GM23248 (cell line): ENCODE data around the gene TYW1. TPM values are rescaled to one million over a fixed set of nuclear protein-coding genes. Genes with fewer than 3 reads are reported as not detected.
"Not testable (repeated sequence)": the region's sequence is repeated elsewhere in the genome, so short reads cannot be mapped to it uniquely, and the experiment has no call there.

Source experiments
- DNase-seq: peaks from one replicate; pipeline ENCODE4 v3.0.0-alpha.2; 2015
- H2AFZ ChIP-seq: fragments of 200-600 bp; sonication (generic); 2 replicates; pipeline ENCODE4 v1.6.1; 2016; ENCODE audit warnings: antibody characterized with exemption
- H3F3A ChIP-seq: fragments of 200-600 bp; sonication (generic); 2 replicates; pipeline ENCODE4 v1.6.1; 2016; ENCODE audit warnings: mild to moderate bottlenecking, antibody characterized with exemption, mixed run types; ENCODE audit not compliant: insufficient read depth
- H3K27ac ChIP-seq: fragments of 200-600 bp; sonication (generic); 2 replicates; pipeline ENCODE4 v1.5.1; 2016; ENCODE audit warnings: mild to moderate bottlenecking
- H3K27me3 ChIP-seq: fragments of 200-600 bp; sonication (generic); replicated peaks from 2 replicates; pipeline ENCODE4 v1.6.1; 2016; ENCODE audit warnings: mild to moderate bottlenecking; ENCODE audit not compliant: insufficient read depth
- H3K36me3 ChIP-seq: fragments of 200-600 bp; sonication (generic); 2 replicates; pipeline ENCODE4 v1.6.1; 2016; ENCODE audit warnings: low read depth, mild to moderate bottlenecking
- H3K4me1 ChIP-seq: fragments of 200-600 bp; sonication (generic); 2 replicates; pipeline ENCODE4 v1.6.1; 2016; ENCODE audit warnings: mild to moderate bottlenecking; ENCODE audit not compliant: insufficient read depth
- H3K4me2 ChIP-seq: fragments of 200-600 bp; sonication (generic); one replicate; pipeline ENCODE4 v1.6.1; 2016; ENCODE audit warnings: mild to moderate bottlenecking; ENCODE audit not compliant: unreplicated experiment
- H3K4me3 ChIP-seq: fragments of 200-600 bp; sonication (generic); 2 replicates; pipeline ENCODE4 v1.5.1; 2016; ENCODE audit warnings: mild to moderate bottlenecking
- H3K79me2 ChIP-seq: fragments of 200-600 bp; sonication (generic); 2 replicates; pipeline ENCODE4 v1.6.1; 2016; ENCODE audit warnings: mild to moderate bottlenecking; ENCODE audit not compliant: insufficient read depth
- H3K9ac ChIP-seq: fragments of 200-600 bp; sonication (generic); 2 replicates; pipeline ENCODE4 v1.6.1; 2016; ENCODE audit warnings: mild to moderate bottlenecking
- H3K9me2 ChIP-seq: fragments of 200-600 bp; sonication (generic); 2 replicates; pipeline ENCODE4 v1.6.1; 2016; ENCODE audit warnings: mixed run types, mild to moderate bottlenecking, moderate library complexity; ENCODE audit not compliant: insufficient read depth
- H3K9me3 ChIP-seq: fragments of 200-600 bp; sonication (generic); one replicate; pipeline ENCODE4 v1.6.1; 2017; ENCODE audit warnings: low read depth
- H4K20me1 ChIP-seq: fragments of 200-600 bp; sonication (generic); 2 replicates; pipeline ENCODE4 v1.6.0; 2016; ENCODE audit not compliant: insufficient read depth
- EZH2 ChIP-seq: fragments of 200-600 bp; sonication (generic); IDR thresholded peaks from 2 replicates; pipeline ENCODE4 v1.6.1; 2018; ENCODE audit warnings: antibody characterized with exemption, mild to moderate bottlenecking; ENCODE audit not compliant: insufficient read depth, poor library complexity, severe bottlenecking
- EZH2phosphoT487 ChIP-seq: fragments of 200-600 bp; sonication (generic); IDR thresholded peaks from 2 replicates; pipeline ENCODE4 v1.6.1; 2018; ENCODE audit warnings: antibody characterized with exemption, moderate library complexity, mild to moderate bottlenecking, low read depth; ENCODE audit not compliant: insufficient read depth
- WGBS, 2 experiments: methylation state at CpG; one replicate each; pipeline ENCODE4 v1.1.6; 2015 to 2017; ENCODE audit warnings: low lambda C conversion rate in 2 of 2, low coverage in 1 of 2; ENCODE audit errors: missing lambda C conversion rate in 2 of 2; 5-methylcytosine and 5-hydroxymethylcytosine counted together
- in situ Hi-C: fragments of 300-500 bp; cut with MboI; formaldehyde crosslinking; loops from 2 replicates; pipeline ENCODE4 v1.15.0; 2020
- polyA plus RNA-seq: library from polyadenylated mRNA; unstranded; fragments of >200 nt; fragmentation: Nextera tagmentation; extraction: Ambion mirVana; gene quantifications from 2 replicates; pipeline ENCODE4 v1.2.1, GENCODE V29; 2016
- total RNA-seq: library from RNA; depleted of rRNA; stranded (reverse); fragments of >200 nt; shearing (Covaris generic); gene quantifications from 2 replicates; pipeline ENCODE4 v1.2.3, GENCODE V29; 2014

TYW1 gene
- total and polyA plus RNA-seq, 2 experiments from 2014 or later: 11.1 to 14.7 TPM

DNA sequence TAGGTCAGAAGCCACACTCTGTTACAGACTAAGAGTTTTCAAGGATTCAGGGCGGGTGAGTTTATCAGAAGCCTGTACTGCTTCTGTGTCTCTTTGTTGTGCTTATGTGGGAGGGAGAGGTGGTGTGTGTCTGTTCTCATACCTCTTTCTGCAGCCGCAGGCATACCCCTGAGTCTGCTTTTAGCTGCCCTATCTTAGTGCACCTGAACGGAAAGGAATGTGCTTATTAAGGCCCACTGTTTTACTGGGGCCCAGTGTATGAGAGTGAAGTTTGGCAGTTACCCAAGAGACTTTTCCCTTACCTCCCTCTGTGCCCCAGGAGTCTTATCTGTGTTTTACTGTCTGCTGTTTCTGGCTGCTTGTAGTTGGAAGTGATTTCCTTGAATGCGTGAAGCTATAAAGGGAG, 104.3 kb downstream of the TYW1 start:
- H3K9me3 ChIP-seq: no peaks in the 10 kb centered on the region
- H3K4me1 ChIP-seq: no peaks in the 10 kb centered on the region
- no peaks in the 10 kb centered on the region for H3F3A ChIP-seq
- no peak for DNase-seq
- no peak overlapping the region for H3K4me3 ChIP-seq
- H3K9me2 ChIP-seq: no peaks in the 10 kb centered on the region
- no peak overlapping the region for H3K27ac ChIP-seq
- in situ Hi-C loops: no loop called here
- no peaks in the 10 kb centered on the region for H3K36me3 ChIP-seq
- no peaks in the 10 kb centered on the region for H3K27me3 ChIP-seq
- no peak for TF ChIP-seq EZH2phosphoT487
- no peak for TF ChIP-seq EZH2
- no peak overlapping the region for H3K4me2 ChIP-seq
- H4K20me1 ChIP-seq: no peaks in the 10 kb centered on the region
- H3K9ac ChIP-seq: no peak overlapping the region
- WGBS, 2 experiments: 86 to 89% methylated on average over 4 of the region's 4 CpGs
- no peak overlapping the region for H2AFZ ChIP-seq
- no peaks in the 10 kb centered on the region for H3K79me2 ChIP-seq

DNA sequence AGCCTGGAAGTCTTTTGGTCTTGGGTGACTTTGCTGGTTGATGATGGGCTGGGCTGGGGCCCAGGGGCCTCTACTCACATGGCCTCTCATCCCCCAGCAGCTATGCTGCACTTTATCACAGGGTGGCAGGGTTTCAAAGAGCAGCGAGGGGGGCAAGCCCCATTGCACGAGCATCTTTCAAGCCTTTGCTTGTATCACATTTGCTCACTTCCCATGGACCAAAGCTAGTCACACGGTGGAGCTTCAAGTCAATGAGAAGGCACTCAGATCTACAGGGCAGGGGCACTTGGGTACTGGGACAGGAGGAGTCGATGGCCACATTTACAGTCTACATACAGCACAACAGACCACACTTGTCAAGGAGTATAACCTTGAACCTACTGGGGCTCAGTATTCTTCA, 108.3 kb downstream of the TYW1 start:
- H3K9me2 ChIP-seq, H3K36me3 ChIP-seq, H3K27ac ChIP-seq, H3K79me2 ChIP-seq, H3K9ac ChIP-seq, H4K20me1 ChIP-seq, H3K4me1 ChIP-seq, H3K4me2 ChIP-seq, H3K9me3 ChIP-seq, H2AFZ ChIP-seq, DNase-seq, in situ Hi-C loops, H3K4me3 ChIP-seq, H3F3A ChIP-seq, H3K27me3 ChIP-seq: not testable (repeated sequence)
- 94 to 96% methylated on average over 4 of the region's 4 CpGs for WGBS, 2 experiments

DNA sequence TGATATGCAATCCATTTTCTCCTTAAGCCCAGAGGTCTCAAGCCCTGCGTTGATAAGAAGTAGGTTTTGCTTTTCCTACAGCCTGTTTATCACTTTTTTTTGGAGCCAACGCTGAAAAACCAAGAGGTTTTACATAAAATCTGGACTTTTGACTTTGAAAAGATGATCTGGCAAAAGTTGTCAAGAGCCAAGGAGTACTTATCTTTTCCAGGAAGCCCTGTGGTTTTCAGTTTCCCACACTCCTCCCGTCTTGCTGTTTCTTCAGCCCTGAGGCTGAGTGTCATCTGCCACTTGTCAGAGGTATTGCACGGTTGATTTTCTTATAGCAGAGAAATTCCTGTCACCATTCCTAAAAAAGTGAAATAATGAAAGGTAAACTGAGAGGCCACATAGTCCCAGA, 108.7 kb downstream of the TYW1 start:
- TF ChIP-seq EZH2phosphoT487: no peak
- no peak for TF ChIP-seq EZH2
- no peaks in the 10 kb centered on the region for H3K9me3 ChIP-seq
- in situ Hi-C loops: no loop called here
- H3K4me2 ChIP-seq: no peak overlapping the region
- DNase-seq: peak; percentile 1
- H3K27ac ChIP-seq: no peak overlapping the region
- no peaks in the 10 kb centered on the region for H3F3A ChIP-seq
- H3K27me3 ChIP-seq: no peaks in the 10 kb centered on the region
- no peaks in the 10 kb centered on the region for H3K36me3 ChIP-seq
- WGBS, 2 experiments: 64 to 69% methylated on average over 4 of the region's 4 CpGs
- H4K20me1 ChIP-seq: no peaks in the 10 kb centered on the region
- H2AFZ ChIP-seq: no peak overlapping the region
- H3K79me2 ChIP-seq: no peaks in the 10 kb centered on the region
- no peaks in the 10 kb centered on the region for H3K4me1 ChIP-seq
- H3K4me3 ChIP-seq: no peak overlapping the region
- no peaks in the 10 kb centered on the region for H3K9me2 ChIP-seq
- H3K9ac ChIP-seq: no peak overlapping the region

DNA sequence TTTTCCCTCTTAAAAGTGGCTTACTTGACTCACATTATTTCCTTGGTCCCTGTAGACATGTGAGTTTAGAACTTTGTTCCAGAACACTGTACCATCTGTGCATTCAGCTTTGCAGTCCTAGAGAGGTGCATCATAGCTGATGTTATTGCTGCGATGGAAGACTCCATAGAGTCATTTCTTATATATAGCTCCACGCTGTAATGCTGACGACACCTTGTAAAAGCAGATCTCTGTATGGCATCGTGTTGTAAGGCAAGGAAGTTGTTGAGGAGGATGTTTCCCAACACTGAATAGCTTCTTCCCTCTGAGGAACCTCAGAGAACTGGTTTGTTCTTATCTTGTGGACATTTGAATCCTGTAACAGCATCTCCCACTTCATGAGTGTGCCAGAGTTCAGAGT, 109.6 kb downstream of the TYW1 start:
- H3K4me1 ChIP-seq, H2AFZ ChIP-seq, H4K20me1 ChIP-seq, H3F3A ChIP-seq, H3K4me2 ChIP-seq, H3K27me3 ChIP-seq, in situ Hi-C loops, H3K36me3 ChIP-seq, H3K9me3 ChIP-seq, H3K9me2 ChIP-seq, H3K27ac ChIP-seq, DNase-seq, H3K4me3 ChIP-seq, H3K79me2 ChIP-seq, H3K9ac ChIP-seq: not testable (repeated sequence)
- 96 to 100% methylated on average over 4 of the region's 4 CpGs for WGBS, 2 experiments

DNA sequence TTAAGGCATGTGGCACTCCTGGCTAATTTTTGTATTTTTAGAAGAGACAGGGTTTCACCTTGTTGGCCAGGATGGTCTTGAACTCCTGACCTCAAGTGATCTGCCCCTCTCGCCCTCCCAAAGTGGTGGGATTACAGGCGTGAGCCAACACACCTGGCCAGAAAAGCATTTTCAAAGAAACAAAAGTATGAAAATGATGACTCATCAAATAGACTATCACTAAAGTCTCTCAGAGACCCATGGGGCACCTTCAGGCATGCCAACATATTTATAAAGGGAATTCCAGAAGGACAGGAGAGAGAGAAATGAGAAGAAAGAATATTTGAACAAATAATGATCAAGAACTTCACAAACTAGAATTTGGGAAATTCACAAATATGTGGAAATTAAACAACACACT, 114.7 kb downstream of the TYW1 start:
- H3K36me3 ChIP-seq, H3K9ac ChIP-seq, H3K4me2 ChIP-seq, H3K9me2 ChIP-seq, H3K9me3 ChIP-seq, H3K27ac ChIP-seq, in situ Hi-C loops, H3K4me3 ChIP-seq, H3K27me3 ChIP-seq, H3K4me1 ChIP-seq, DNase-seq, H3F3A ChIP-seq, H4K20me1 ChIP-seq, H3K79me2 ChIP-seq, H2AFZ ChIP-seq: not testable (repeated sequence)
- WGBS, 2 experiments: 92 to 95% methylated on average over 2 of the region's 2 CpGs

DNA sequence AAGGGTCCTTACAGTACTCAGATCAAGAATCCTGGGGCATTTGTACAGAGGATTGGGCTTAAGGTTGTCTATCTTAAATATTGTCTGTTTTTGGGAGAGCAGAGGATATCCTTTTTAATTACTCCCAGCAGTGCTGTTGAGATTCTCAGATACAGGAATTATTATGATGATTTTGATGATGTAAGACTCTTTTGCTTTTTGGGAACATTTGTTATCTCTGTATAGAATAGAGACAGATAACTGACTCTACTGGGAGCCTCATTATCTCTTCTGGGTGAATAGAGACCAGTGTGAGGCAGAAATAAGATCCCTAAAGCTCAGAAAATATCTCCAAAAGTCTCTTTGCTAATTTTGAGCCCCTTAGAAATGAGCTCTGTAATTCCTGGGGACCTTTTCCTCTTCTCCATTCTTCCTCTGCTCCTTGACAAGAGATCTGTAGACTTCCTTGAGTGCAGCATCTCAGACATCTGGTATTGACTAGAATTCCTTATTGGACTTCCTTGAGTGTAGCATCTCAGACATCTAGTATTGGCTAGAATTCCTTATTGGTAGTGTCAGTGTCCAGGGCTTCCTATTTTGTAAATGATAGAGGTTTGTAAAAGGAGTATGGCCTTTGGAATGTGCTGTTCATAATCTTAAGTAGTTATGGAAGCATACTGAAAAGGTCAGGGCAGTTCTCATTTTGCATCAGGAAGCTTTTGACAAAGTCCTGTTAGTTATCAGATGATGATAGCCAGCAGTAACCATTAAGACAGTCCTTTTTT, 118.0 kb downstream of the TYW1 start:
- peak; percentile 41 for DNase-seq

DNA sequence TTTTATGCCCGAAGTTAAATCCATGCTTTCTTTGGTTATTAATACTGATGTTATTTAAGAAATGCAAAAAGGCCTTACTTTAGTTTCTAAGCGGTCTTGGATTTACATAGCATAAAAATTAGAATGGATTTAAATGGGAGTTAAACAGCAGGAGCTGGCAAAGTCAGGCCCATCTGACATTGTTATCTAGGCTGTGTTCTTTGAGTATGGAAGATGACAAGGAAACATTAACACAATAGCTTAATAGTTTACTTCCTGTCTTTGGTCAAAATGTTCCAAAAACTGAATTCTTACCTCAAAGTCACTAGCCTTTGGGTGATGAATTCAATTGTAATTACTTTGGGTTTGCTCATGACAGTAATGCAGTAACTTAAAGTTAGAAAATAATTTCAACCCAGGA, 123.9 kb downstream of the TYW1 start:
- H3K79me2 ChIP-seq, H3F3A ChIP-seq, H2AFZ ChIP-seq, H3K36me3 ChIP-seq, H3K9me3 ChIP-seq, H3K9ac ChIP-seq, H3K27me3 ChIP-seq, H3K9me2 ChIP-seq, H3K4me2 ChIP-seq, H3K4me3 ChIP-seq, H3K4me1 ChIP-seq, H4K20me1 ChIP-seq, in situ Hi-C loops, DNase-seq, H3K27ac ChIP-seq: not testable (repeated sequence)
- 80 to 85% methylated on average over 2 of the region's 2 CpGs for WGBS, 2 experiments

More for the DNA sequence above, 118.0 kb downstream of the TYW1 start:
- H3K27me3 ChIP-seq, H3K27ac ChIP-seq, H3K9me2 ChIP-seq, H3K36me3 ChIP-seq, H3K4me2 ChIP-seq, H3K4me1 ChIP-seq, H3K79me2 ChIP-seq, H3K9ac ChIP-seq, H3F3A ChIP-seq, H3K4me3 ChIP-seq, in situ Hi-C loops, H3K9me3 ChIP-seq, H4K20me1 ChIP-seq: not testable (repeated sequence)
- peak overlapping the region; percentile 62 for H2AFZ ChIP-seq
